NCI-H1092 (cell line): Measurements from ENCODE around the gene REC114.
"Not testable (repeated sequence)": the region's sequence is repeated elsewhere in the genome, so short reads cannot be mapped to it uniquely, and the experiment has no call there.

Experiments
- DNase-seq: peaks from one replicate; lab custom pipeline; 2025; lab: John Stamatoyannopoulos, UW

Gene REC114

GRCh38 chr15:73442968-73443367 is at the start of gene REC114:
Gene REC114 (plus strand): TSS chr15:73443164. CDS start chr15:73443186, 22 bp downstream.
- no peak for DNase-seq

- no peak for DNase-seq
Measured at GRCh38 chr15:73393336-73393735, 49.6 kb upstream of the REC114 start.

GRCh38 chr15:73394782-73395181 is 48.2 kb upstream of the REC114 start:
- no peak for DNase-seq

GRCh38 chr15:73395671-73396070 is 47.3 kb upstream of the REC114 start:
- DNase-seq = no peak

GRCh38 chr15:73397461-73397860 is 45.5 kb upstream of the REC114 start:
- no peak for DNase-seq

- DNase-seq = no peak
Measured at GRCh38 chr15:73398861-73399260, 44.1 kb upstream of the REC114 start.

- not testable (repeated sequence) for DNase-seq
Measured at GRCh38 chr15:73400222-73400621, 42.7 kb upstream of the REC114 start.

- no peak for DNase-seq
Measured at GRCh38 chr15:73403171-73403570, 39.8 kb upstream of the REC114 start.

GRCh38 chr15:73414876-73415275 is 28.1 kb upstream of the REC114 start:
- no peak for DNase-seq

GRCh38 chr15:73424506-73424905 is 18.5 kb upstream of the REC114 start:
- no peak for DNase-seq

- no peak for DNase-seq
Measured at GRCh38 chr15:73425510-73425909, 17.5 kb upstream of the REC114 start.

- DNase-seq = no peak
Measured at GRCh38 chr15:73426323-73426994, 16.5 kb upstream of the REC114 start.

GRCh38 chr15:73431329-73431728 is 11.6 kb upstream of the REC114 start:
- DNase-seq = not testable (repeated sequence)

- no peak for DNase-seq
Measured at GRCh38 chr15:73433873-73434272, 9.1 kb upstream of the REC114 start.

- DNase-seq = no peak
Measured at GRCh38 chr15:73436613-73437012, 6.4 kb upstream of the REC114 start.

- no peak for DNase-seq
Measured at GRCh38 chr15:73437543-73438109, 5.3 kb upstream of the REC114 start.

GRCh38 chr15:73438651-73439050 is 4.3 kb upstream of the REC114 start:
- DNase-seq = no peak

GRCh38 chr15:73440571-73440970 is 2.4 kb upstream of the REC114 start:
- no peak for DNase-seq

- no peak for DNase-seq
Measured at GRCh38 chr15:73442421-73442820, 543 bp upstream of the REC114 start.

GRCh38 chr15:73447471-73447870 is 4.5 kb downstream of the REC114 start:
- not testable (repeated sequence) for DNase-seq

- DNase-seq = not testable (repeated sequence)
Measured at GRCh38 chr15:73448158-73448758, 5.3 kb downstream of the REC114 start.

GRCh38 chr15:73449980-73450379 is 7.0 kb downstream of the REC114 start:
- not testable (repeated sequence) for DNase-seq

- DNase-seq = no peak
Measured at GRCh38 chr15:73454096-73454495, 11.1 kb downstream of the REC114 start.
